Measurements from ENCODE around the gene SNTG2. TPM values are rescaled to one million over a fixed set of nuclear protein-coding genes. Genes with fewer than 3 reads are reported as not detected.

Gene SNTG2
- total and polyA plus RNA-seq, 10 of the 15 experiments (the other 5 are each of a cell fraction or from before 2014, with no cell fraction given) = not detected

DNA sequence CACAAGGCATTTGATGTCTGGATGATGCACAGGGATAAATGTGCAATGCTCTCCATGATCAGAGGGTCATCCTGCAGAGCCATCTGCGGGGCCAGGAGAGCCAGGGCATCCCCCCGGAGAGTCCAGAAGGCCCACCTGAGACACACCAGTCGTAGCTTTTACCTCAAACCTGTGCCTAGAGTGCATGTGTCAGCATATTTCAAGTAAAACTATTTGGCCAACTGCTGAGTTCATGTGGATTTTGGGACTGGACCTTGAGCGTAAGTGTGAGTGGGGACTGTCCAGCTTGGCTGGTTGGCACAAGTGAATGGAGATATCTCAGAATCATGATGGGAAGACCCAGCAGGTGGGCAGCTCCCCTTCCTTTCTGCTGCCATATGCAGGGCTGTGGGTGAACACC is 314.8 kb downstream of the SNTG2 start:
- ChIA-PET SMC1A (ENCODE audit: uncharacterized antibody, unreplicated experiment) (no interaction called here), POLR2A (no interaction called here), CTCF (no interaction called here), RAD21 (ENCODE audit: unreplicated experiment) (no interaction called here)
- Histone ChIP-seq H3K36me3 (ENCODE audit: control insufficient read depth in 2 of 2, insufficient read depth in 2 of 2, low read length in 1 of 2) (no peaks in the 10 kb centered on the region), H3K27ac (ENCODE audit: control insufficient read depth, insufficient read depth) (no peak overlapping the region), H3K27me3 (replicated peaks in 1 of 2; ENCODE audit: control insufficient read depth in 2 of 2, insufficient read depth in 2 of 2, low read length in 1 of 2) (no peaks in the 10 kb centered on the region), H3K9me3 (replicated peaks; ENCODE audit: control insufficient read depth, insufficient read depth, low read length) (no peaks in the 10 kb centered on the region), H3K9ac (ENCODE audit: control insufficient read depth, insufficient read depth, low read length) (no peak overlapping the region), H3K4me2 (ENCODE audit: control insufficient read depth, insufficient read depth) (no peak overlapping the region), H4K20me1 (ENCODE audit: control insufficient read depth, insufficient read depth) (no peaks in the 10 kb centered on the region), H3K4me1 (ENCODE audit: control insufficient read depth, insufficient read depth, low read length) (no peaks in the 10 kb centered on the region), H3K79me2 (ENCODE audit: control insufficient read depth, insufficient read depth, low read length) (no peaks in the 10 kb centered on the region), H2AFZ (ENCODE audit: control insufficient read depth, low read depth, low read length) (no peak overlapping the region), H3K4me3 (no peak overlapping the region)
- intact Hi-C loops (cut with micrococcal nuclease; ENCODE audit: unreplicated experiment) (no loop called here), in situ Hi-C loops (cut with MboI) (no loop called here)
- BruUV-seq (replicated peaks) = no TSS peak
- FAIRE-seq (no peak), DNase-seq (ENCODE audit: low read depth, low spot score) (no peak), ATAC-seq (no peak)
- WGBS (ENCODE audit: insufficient coverage, insufficient replicate concordance, low lambda C conversion rate, missing lambda C conversion rate) = 30% methylated on average over 4 of the region's 4 CpGs
- no peak for TF ChIP-seq HCFC1 (IDR thresholded peaks at IDR 0.05; ENCODE audit: low read length)
- TF ChIP-seq PAX8 (IDR thresholded peaks at IDR 0.05) = no peak
- TF ChIP-seq GATAD2B (conservative IDR thresholded peaks at IDR 0.05; ENCODE audit: low read depth) = no peak
- TF ChIP-seq, protein P1, sequence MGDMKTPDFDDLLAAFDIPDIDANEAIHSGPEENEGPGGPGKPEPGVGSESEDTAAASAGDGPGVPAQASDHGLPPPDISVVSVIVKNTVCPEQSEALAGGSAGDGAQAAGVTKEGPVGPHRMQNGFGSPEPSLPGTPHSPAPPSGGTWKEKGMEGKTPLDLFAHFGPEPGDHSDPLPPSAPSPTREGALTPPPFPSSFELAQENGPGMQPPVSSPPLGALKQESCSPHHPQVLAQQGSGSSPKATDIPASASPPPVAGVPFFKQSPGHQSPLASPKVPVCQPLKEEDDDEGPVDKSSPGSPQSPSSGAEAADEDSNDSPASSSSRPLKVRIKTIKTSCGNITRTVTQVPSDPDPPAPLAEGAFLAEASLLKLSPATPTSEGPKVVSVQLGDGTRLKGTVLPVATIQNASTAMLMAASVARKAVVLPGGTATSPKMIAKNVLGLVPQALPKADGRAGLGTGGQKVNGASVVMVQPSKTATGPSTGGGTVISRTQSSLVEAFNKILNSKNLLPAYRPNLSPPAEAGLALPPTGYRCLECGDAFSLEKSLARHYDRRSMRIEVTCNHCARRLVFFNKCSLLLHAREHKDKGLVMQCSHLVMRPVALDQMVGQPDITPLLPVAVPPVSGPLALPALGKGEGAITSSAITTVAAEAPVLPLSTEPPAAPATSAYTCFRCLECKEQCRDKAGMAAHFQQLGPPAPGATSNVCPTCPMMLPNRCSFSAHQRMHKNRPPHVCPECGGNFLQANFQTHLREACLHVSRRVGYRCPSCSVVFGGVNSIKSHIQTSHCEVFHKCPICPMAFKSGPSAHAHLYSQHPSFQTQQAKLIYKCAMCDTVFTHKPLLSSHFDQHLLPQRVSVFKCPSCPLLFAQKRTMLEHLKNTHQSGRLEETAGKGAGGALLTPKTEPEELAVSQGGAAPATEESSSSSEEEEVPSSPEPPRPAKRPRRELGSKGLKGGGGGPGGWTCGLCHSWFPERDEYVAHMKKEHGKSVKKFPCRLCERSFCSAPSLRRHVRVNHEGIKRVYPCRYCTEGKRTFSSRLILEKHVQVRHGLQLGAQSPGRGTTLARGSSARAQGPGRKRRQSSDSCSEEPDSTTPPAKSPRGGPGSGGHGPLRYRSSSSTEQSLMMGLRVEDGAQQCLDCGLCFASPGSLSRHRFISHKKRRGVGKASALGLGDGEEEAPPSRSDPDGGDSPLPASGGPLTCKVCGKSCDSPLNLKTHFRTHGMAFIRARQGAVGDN (IDR thresholded peaks at IDR 0.05) = no peak
- no peak for TF ChIP-seq ZZZ3 (IDR thresholded peaks at IDR 0.05; ENCODE audit: control insufficient read depth, insufficient read length, low read depth)
- no peak for TF ChIP-seq CREB1 (IDR thresholded peaks at IDR 0.05; ENCODE audit: low read depth)
- TF ChIP-seq POLR2A (IDR thresholded peaks at IDR 0.05; ENCODE audit: low read depth, low read length) = no peak
- no peak for TF ChIP-seq ZNF217 (IDR thresholded peaks at IDR 0.05)
- TF ChIP-seq GABPA (IDR thresholded peaks at IDR 0.05; ENCODE audit: low read depth) = no peak
- no peak for TF ChIP-seq ZBTB40 (IDR thresholded peaks at IDR 0.05; ENCODE audit: borderline replicate concordance)
- TF ChIP-seq STAT3 (IDR thresholded peaks at IDR 0.05; ENCODE audit: low read depth, low read length) = no peak
- no peak for TF ChIP-seq ZNF207 (IDR thresholded peaks at IDR 0.05; ENCODE audit: borderline replicate concordance)
